Body of pancreas (tissue), 4 donors: ENCODE measurements around the gene ATG7. TPM values are rescaled to one million over a fixed set of nuclear protein-coding genes. Genes with fewer than 3 reads are reported as not detected.
A peak's percentile ranks its signal among the peaks of the same experiment; 100 is the strongest.

Experiments
- ATAC-seq: fragments of 150-250 bp; one replicate; pipeline ENCODE4 v1.9.1; 2016
- DNase-seq, 4 donors: peaks; one replicate each; pipeline ENCODE4 v3.0.0-alpha.2; 2019
- H3K27ac ChIP-seq, 4 donors: fragments of 200-600 bp; sonication (generic); 1 replicate in 3 of 4; 2 replicates in 1 of 4; pipeline versions ENCODE4 v1.5.1 to v1.6.1; 2016 to 2019; ENCODE audit warnings: mild to moderate bottlenecking in 1 of 4, mixed read lengths in 1 of 4, moderate library complexity in 1 of 4
- H3K27me3 ChIP-seq, 2 donors: fragments of 200-600 bp; sonication (generic); one replicate each; pipeline ENCODE4 v1.6.0; 2016; ENCODE audit warnings: mild to moderate bottlenecking in 1 of 2
- H3K36me3 ChIP-seq, 2 donors: fragments of 200-600 bp; sonication (generic); replicated peaks in 1 of 2; 2 replicates each; pipeline ENCODE4 v1.5.1; 2016; ENCODE audit warnings: low read depth in 2 of 2; ENCODE audit not compliant: insufficient read depth in 1 of 2
- H3K4me1 ChIP-seq: fragments of 200-600 bp; sonication (generic); one replicate; pipeline ENCODE4 v1.6.0; 2016
- H3K4me3 ChIP-seq, 2 donors: fragments of 200-600 bp; sonication (generic); 1 replicate in 1 of 2; 2 replicates in 1 of 2; pipeline ENCODE4 v1.5.1; 2016 to 2019
- H3K9me3 ChIP-seq, 3 donors: fragments of 200-600 bp; sonication (generic); 1 replicate in 2 of 3; 2 replicates in 1 of 3; pipeline ENCODE4 v1.5.1; 2016
- POLR2A ChIP-seq, 3 donors: fragments of 450-650 bp; IDR thresholded peaks; one replicate each; pipeline ENCODE4 v1.6.1; 2016; ENCODE audit warnings: antibody characterized with exemption in 3 of 3, mild to moderate bottlenecking in 2 of 3
- WGBS, 2 donors: methylation state at CpG; one replicate each; pipeline ENCODE4 v1.1.5; 2017; 5-methylcytosine and 5-hydroxymethylcytosine counted together
- intact Hi-C: fragments of 100-400 bp; cut with DNase I; formaldehyde crosslinking; loops from one replicate; pipeline ENCODE4 v1.15.1; 2023
- total RNA-seq, 2 donors: library from RNA; depleted of rRNA; stranded (reverse); fragments of >200 nt; gene quantifications; one replicate each; pipeline ENCODE4 v1.1.0, GENCODE V29; 2016
- TF ChIP-seq, protein P1 (sequence below), 7 experiments: fragments of 450-650 bp in 4 of 7; fragments of 200-600 bp in 3 of 7; sonication (generic) in 3 of 7; IDR thresholded peaks; one replicate each; pipeline ENCODE4 v1.5.1; 2016 to 2019; ENCODE audit warnings: antibody characterized with exemption in 7 of 7

Gene ATG7
- total RNA-seq, 2 donors from 2014 or later, result 40.5 to 43.6 TPM

DNA sequence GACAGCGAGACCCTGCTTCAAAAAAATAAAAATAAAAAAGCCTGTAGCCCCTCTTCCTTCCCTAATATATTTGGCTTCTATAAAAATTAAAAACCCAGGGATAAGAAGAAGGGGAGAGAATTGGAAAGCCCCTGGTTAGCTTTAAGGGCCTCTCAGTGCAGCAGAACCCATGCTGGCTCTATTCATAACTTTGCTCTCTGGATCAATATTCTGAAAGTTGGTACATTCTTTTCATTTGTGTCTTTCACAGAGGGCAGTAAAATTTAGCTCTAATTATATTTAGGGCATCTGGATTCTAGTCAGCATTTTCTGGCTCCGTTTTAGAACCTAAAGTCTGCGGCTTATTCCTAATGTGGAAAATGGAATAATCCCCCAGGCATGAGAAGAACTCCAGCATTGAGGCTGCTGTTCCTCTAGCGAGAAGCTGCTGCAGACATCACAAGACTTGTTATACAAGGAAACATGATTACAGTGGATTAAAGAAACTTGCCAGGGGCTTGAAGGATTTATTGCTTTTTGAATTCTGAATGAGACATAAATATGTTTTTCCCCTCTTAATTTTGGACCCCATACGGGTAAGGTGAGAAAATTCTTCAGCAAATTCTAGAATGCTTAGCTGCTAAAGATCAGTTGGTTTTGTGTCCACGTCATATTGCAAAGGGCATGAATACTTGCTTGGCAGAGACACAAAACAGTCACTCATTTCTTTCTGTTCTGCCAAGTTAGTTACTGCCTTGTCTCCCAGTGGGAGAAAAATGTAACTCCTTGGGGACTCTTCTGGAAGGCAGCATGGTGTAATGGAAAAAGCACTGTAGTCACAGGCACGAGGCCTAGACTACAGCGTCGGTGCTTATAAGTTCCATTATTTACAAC is 193.8 kb downstream of the ATG7 start:
- DNase-seq (peak in 3 of 4 donors; percentile 30 to 48 (median 35)), ATAC-seq (peak; percentile 78)
- intact Hi-C loops, result no loop called here
- Histone ChIP-seq H3K36me3 (no peaks in the 10 kb centered on the region), H3K27me3 (no peaks in the 10 kb centered on the region), H3K4me1 (peaks cover 16% of the 10 kb centered on the region), H3K4me3 (no peak overlapping the region), H3K27ac (peak overlapping the region; percentile 21 to 78 (median 46)), H3K9me3 (no peaks in the 10 kb centered on the region)
- TF ChIP-seq, protein P1, sequence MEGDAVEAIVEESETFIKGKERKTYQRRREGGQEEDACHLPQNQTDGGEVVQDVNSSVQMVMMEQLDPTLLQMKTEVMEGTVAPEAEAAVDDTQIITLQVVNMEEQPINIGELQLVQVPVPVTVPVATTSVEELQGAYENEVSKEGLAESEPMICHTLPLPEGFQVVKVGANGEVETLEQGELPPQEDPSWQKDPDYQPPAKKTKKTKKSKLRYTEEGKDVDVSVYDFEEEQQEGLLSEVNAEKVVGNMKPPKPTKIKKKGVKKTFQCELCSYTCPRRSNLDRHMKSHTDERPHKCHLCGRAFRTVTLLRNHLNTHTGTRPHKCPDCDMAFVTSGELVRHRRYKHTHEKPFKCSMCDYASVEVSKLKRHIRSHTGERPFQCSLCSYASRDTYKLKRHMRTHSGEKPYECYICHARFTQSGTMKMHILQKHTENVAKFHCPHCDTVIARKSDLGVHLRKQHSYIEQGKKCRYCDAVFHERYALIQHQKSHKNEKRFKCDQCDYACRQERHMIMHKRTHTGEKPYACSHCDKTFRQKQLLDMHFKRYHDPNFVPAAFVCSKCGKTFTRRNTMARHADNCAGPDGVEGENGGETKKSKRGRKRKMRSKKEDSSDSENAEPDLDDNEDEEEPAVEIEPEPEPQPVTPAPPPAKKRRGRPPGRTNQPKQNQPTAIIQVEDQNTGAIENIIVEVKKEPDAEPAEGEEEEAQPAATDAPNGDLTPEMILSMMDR (IDR thresholded peaks at IDR 0.05), result no peak
- no peak for TF ChIP-seq POLR2A (IDR thresholded peaks at IDR 0.05)
- 33 to 48% methylated on average over 9 of the region's 9 CpGs for WGBS, 2 donors

DNA sequence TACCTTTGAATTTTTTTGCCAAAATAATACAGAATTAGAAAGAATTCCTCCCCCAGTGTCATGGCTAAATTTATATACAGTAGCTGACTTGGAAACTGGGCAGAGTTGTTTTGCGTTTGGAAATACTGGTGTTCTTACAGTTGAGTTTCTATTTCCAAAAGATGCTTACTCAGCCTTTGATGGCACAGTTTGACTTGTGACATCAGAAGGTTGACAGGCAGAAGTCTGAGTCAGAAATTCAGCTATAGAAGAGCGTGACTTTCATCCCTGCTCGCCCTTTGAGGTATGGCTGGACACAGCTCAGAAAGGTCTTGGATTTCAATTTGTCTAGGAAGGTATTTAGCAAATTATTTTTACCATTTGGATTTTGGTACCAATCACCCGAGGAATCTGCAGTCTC is 195.7 kb downstream of the ATG7 start:
- Histone ChIP-seq H3K4me3 (no peak overlapping the region), H3K9me3 (no peaks in the 10 kb centered on the region), H3K4me1 (peaks cover 16% of the 10 kb centered on the region), H3K27ac (no peak overlapping the region), H3K27me3 (no peaks in the 10 kb centered on the region), H3K36me3 (no peaks in the 10 kb centered on the region)
- WGBS, 2 donors, result 90 to 96% methylated on average over 4 of the region's 4 CpGs
- no peak for DNase-seq
- intact Hi-C loops, result no loop called here
- no peak for TF ChIP-seq POLR2A (IDR thresholded peaks at IDR 0.05)
- TF ChIP-seq, protein P1 (IDR thresholded peaks at IDR 0.05), result no peak
- no peak for ATAC-seq

DNA sequence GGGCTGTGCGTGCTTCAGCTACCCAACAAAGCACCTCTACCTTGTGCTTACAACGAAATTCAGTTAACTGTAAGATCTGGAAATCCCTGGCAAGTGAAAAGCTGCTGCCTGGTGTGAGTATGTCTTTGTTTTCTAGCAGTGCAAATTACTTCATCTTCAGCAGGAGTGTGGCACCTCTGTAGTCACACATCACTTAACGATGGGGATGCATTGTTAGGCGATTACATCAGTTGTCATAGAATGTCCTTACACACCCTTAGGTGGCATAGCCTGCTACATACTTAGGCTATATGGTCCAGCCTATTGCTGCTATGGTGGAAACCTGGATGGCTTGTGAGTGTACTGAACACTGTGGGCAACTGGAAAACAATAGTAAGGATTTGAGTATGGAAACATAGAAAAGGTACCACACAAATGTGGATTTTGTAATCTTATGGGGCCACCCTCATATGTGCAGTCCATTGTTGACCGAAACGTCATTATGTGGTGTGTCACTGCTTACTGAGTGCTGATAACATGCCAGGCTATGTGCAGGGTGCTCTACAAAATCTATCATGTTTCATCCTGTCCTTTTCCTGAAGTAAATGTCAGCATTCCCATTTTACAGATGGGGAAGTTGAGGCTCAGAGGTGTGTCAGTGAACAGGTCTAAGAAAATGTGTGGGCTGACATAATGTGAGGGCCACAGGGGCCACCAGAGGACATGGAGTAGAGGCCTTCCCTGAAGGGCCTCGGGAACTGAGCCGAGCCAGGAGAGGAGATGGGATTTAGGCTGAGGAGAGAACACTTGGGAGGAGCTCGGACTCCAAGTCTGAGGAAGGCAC is 198.0 kb downstream of the ATG7 start:
- DNase-seq (no peak), ATAC-seq (no peak)
- 90 to 91% methylated on average over 9 of the region's 9 CpGs for WGBS, 2 donors
- Histone ChIP-seq H3K27me3 (no peaks in the 10 kb centered on the region), H3K36me3 (no peaks in the 10 kb centered on the region), H3K4me1 (peaks cover 16% of the 10 kb centered on the region), H3K27ac (no peak overlapping the region), H3K9me3 (no peaks in the 10 kb centered on the region), H3K4me3 (no peak overlapping the region)
- intact Hi-C loops, result no loop called here
- TF ChIP-seq, protein P1 (IDR thresholded peaks at IDR 0.05), result no peak
- no peak for TF ChIP-seq POLR2A (IDR thresholded peaks at IDR 0.05)

DNA sequence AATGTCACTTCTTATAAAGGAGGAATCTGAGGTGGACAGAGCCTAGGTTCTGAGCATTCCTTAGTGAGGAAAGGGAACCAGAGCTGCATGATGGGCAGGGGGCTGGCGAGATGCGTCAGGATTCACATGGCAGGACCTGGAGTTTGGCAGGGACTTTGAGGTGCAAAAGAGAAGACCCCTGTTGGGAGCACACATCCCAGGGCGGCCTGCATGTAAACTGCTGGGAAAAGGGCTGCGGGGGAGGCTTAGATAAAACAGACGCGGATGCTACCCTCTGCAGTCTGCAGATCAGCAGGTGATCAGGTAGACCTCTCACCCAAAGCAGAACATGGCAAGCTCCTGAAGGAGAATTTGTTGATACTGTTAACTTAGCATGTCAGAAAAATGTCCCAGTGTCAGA is 203.1 kb downstream of the ATG7 start:
- WGBS, 2 donors, result 91 to 98% methylated on average over 6 of the region's 6 CpGs
- Histone ChIP-seq H3K9me3 (no peaks in the 10 kb centered on the region), H3K27ac (no peak overlapping the region), H3K36me3 (no peaks in the 10 kb centered on the region), H3K4me3 (no peak overlapping the region), H3K4me1 (peaks cover 8% of the 10 kb centered on the region), H3K27me3 (no peaks in the 10 kb centered on the region)
- TF ChIP-seq, protein P1 (IDR thresholded peaks at IDR 0.05), result no peak
- TF ChIP-seq POLR2A (IDR thresholded peaks at IDR 0.05), result no peak
- DNase-seq, result no peak
- intact Hi-C loops, result no loop called here
- ATAC-seq, result no peak
